Subcutaneous abdominal adipose tissue (tissue), 5 donors: ENCODE results near the gene DSCAML1.

Experiments
- H3K27ac ChIP-seq: one replicate; pipeline ENCODE4 v1.7.0; 2013; ENCODE audit warnings: low read depth, mild to moderate bottlenecking, inconsistent platforms, low read length, moderate library complexity
- H3K27me3 ChIP-seq, 5 donors: one replicate each; pipeline ENCODE4 v1.7.0; 2013; ENCODE audit warnings: low read length in 5 of 5, inconsistent platforms in 1 of 5; ENCODE audit not compliant: control insufficient read depth in 5 of 5, insufficient read depth in 4 of 5
- H3K36me3 ChIP-seq, 5 donors: one replicate each; pipeline ENCODE4 v1.7.0; 2013; ENCODE audit warnings: low read length in 5 of 5; ENCODE audit not compliant: control insufficient read depth in 5 of 5, insufficient read depth in 5 of 5
- H3K4me1 ChIP-seq, 5 donors: one replicate each; pipeline ENCODE4 v1.7.0; 2013; ENCODE audit warnings: low read length in 5 of 5, mild to moderate bottlenecking in 3 of 5, moderate library complexity in 1 of 5; ENCODE audit not compliant: control insufficient read depth in 5 of 5, insufficient read depth in 5 of 5
- H3K4me3 ChIP-seq, 5 donors: one replicate each; pipeline ENCODE4 v1.7.0; 2013; ENCODE audit warnings: low read length in 5 of 5, low read depth in 1 of 5
- H3K9ac ChIP-seq, 5 donors: one replicate each; pipeline ENCODE4 v1.7.0; 2013; ENCODE audit warnings: low read length in 5 of 5, mild to moderate bottlenecking in 4 of 5, moderate library complexity in 3 of 5
- H3K9me3 ChIP-seq, 5 donors: one replicate each; pipeline ENCODE4 v1.7.0; 2013; ENCODE audit warnings: low read length in 5 of 5; ENCODE audit not compliant: control insufficient read depth in 5 of 5
- donor health status: healthy.
- donor health status: healthy.
- donor health status: healthy.
- donor health status: healthy.
- donor health status: healthy.

DSCAML1 gene

GRCh38 chr11:117809236-117810055, 12.4 kb upstream of the DSCAML1 start:
- H3K27me3 ChIP-seq = peaks cover 2 to 18% (median 16%) of the 10 kb centered on the region in 5 donors
- H3K4me1 ChIP-seq = peaks cover 4 to 19% (median 8%) of the 10 kb centered on the region in 5 donors
- peak overlapping the region in 1 of 5 donors; percentile 59 for H3K9ac ChIP-seq
- no peak overlapping the region for H3K4me3 ChIP-seq
- no peaks in the 10 kb centered on the region for H3K36me3 ChIP-seq
- H3K9me3 ChIP-seq = no peaks in the 10 kb centered on the region
- no peak overlapping the region for H3K27ac ChIP-seq

- Histone ChIP-seq H3K27me3 (peaks cover 2 to 18% (median 13%) of the 10 kb centered on the region in 5 donors), H3K9me3 (no peaks in the 10 kb centered on the region), H3K4me3 (no peak overlapping the region), H3K9ac (no peak overlapping the region), H3K4me1 (peaks cover 4 to 16% (median 6%) of the 10 kb centered on the region in 5 donors), H3K36me3 (no peaks in the 10 kb centered on the region), H3K27ac (no peak overlapping the region)
These were observed 11.8 kb upstream of the DSCAML1 start for GRCh38 chr11:117808784-117809183.

GRCh38 chr11:117807482-117808327, 10.7 kb upstream of the DSCAML1 start:
- Histone ChIP-seq H3K27me3 (peaks cover 2 to 18% (median 13%) of the 10 kb centered on the region in 5 donors), H3K27ac (no peak overlapping the region), H3K4me3 (no peak overlapping the region), H3K36me3 (no peaks in the 10 kb centered on the region), H3K9ac (no peak overlapping the region), H3K4me1 (peaks cover 4 to 16% (median 6%) of the 10 kb centered on the region in 5 donors), H3K9me3 (no peaks in the 10 kb centered on the region)

- Histone ChIP-seq H3K9me3 (no peaks in the 10 kb centered on the region), H3K9ac (no peak overlapping the region), H3K27ac (no peak overlapping the region), H3K4me1 (peaks cover 4 to 16% (median 6%) of the 10 kb centered on the region in 5 donors), H3K27me3 (peaks cover 2 to 18% (median 13%) of the 10 kb centered on the region in 5 donors), H3K4me3 (no peak overlapping the region), H3K36me3 (no peaks in the 10 kb centered on the region)
These were observed 9.8 kb upstream of the DSCAML1 start for GRCh38 chr11:117806846-117807245.

GRCh38 chr11:117805045-117805444, 8.0 kb upstream of the DSCAML1 start:
- Histone ChIP-seq H3K27me3 (peaks cover 2 to 18% (median 13%) of the 10 kb centered on the region in 5 donors), H3K4me1 (peaks cover 4 to 16% (median 6%) of the 10 kb centered on the region in 5 donors), H3K9ac (no peak overlapping the region), H3K9me3 (no peaks in the 10 kb centered on the region), H3K36me3 (no peaks in the 10 kb centered on the region), H3K4me3 (no peak overlapping the region), H3K27ac (no peak overlapping the region)

GRCh38 chr11:117803896-117804295, 6.9 kb upstream of the DSCAML1 start:
- Histone ChIP-seq H3K9ac (no peak overlapping the region), H3K27ac (no peak overlapping the region), H3K4me1 (peaks cover 0 to 6% (median 0%) of the 10 kb centered on the region in 5 donors), H3K36me3 (no peaks in the 10 kb centered on the region), H3K4me3 (no peak overlapping the region), H3K27me3 (peaks cover 2 to 17% (median 6%) of the 10 kb centered on the region in 5 donors), H3K9me3 (no peaks in the 10 kb centered on the region)

- Histone ChIP-seq H3K27me3 (peaks cover 23 to 32% (median 25%) of the 10 kb centered on the region in 5 donors), H3K9ac (no peak overlapping the region), H3K9me3 (no peaks in the 10 kb centered on the region), H3K4me1 (peaks cover 0 to 19% (median 13%) of the 10 kb centered on the region in 5 donors), H3K4me3 (no peak overlapping the region), H3K36me3 (no peaks in the 10 kb centered on the region), H3K27ac (no peak overlapping the region)
These were observed 2.6 kb upstream of the DSCAML1 start for GRCh38 chr11:117799634-117800033.

GRCh38 chr11:117796456-117796871, 552 bp downstream of the DSCAML1 start:
- no peak overlapping the region for H3K27ac ChIP-seq
- no peaks in the 10 kb centered on the region for H3K9me3 ChIP-seq
- peak overlapping the region in 3 of 5 donors; percentile 6 to 50 (median 21) for H3K4me3 ChIP-seq
- no peak overlapping the region for H3K9ac ChIP-seq
- peaks cover 0 to 19% (median 13%) of the 10 kb centered on the region in 5 donors for H3K4me1 ChIP-seq
- no peaks in the 10 kb centered on the region for H3K36me3 ChIP-seq
- H3K27me3 ChIP-seq = peaks cover 33 to 49% (median 39%) of the 10 kb centered on the region in 5 donors

GRCh38 chr11:117795638-117796455, 1.2 kb downstream of the DSCAML1 start:
- no peaks in the 10 kb centered on the region for H3K9me3 ChIP-seq
- peaks cover 33 to 49% (median 41%) of the 10 kb centered on the region in 5 donors for H3K27me3 ChIP-seq
- no peak overlapping the region for H3K9ac ChIP-seq
- no peak overlapping the region for H3K27ac ChIP-seq
- no peaks in the 10 kb centered on the region for H3K36me3 ChIP-seq
- peaks cover 0 to 19% (median 13%) of the 10 kb centered on the region in 5 donors for H3K4me1 ChIP-seq
- peak overlapping the region in 2 of 5 donors; percentile 6 to 50 for H3K4me3 ChIP-seq
